Measurements from ENCODE around the gene IKZF2. TPM values are rescaled to one million over a fixed set of nuclear protein-coding genes. Genes with fewer than 3 reads are reported as not detected.

Gene IKZF2
- total and polyA plus RNA-seq, 2 of the 4 experiments (the other 2 are of a cell fraction): 2.1 to 25.5 TPM

DNA sequence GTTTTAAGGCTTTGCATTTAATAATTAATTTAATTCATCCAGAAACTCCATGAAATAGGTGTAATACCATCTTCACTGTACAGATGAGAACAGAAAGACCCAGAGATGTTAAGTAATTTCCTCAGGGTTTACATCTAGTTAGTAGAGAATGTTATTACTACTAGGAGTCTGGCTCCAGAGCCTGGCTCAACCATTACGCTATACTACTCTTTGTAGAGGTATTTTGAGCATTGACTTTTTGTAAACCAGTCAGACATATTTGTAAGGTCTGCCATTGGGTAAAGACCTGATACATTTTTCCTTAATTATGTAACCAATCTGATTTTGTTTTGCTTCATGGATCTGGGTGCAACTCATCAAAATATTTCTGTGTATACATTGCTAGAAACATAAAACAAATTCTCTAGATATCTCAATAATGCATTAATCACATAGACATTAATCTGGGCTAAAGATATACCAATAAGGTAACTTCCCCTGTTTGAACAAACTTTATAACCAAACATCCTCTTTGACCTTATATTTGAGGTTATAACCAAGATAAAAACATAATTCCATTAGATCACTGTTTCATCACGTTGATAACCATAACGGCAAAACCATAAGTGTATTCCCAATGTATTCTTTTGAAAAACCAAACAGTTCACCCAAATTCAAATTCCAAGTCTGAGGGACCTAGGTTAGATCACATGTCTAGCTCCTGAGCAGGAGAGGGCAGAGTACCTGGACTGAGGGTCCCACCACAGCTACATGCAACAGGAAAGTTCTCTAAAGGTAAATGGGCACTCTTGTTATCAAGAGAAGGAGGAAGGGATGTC is 135.0 kb downstream of the IKZF2 start:
- Histone ChIP-seq H3K4me1 (ENCODE audit: control insufficient read depth, insufficient read depth, low read length) (no peaks in the 10 kb centered on the region; the same call in 1 of the 2 replicates), H2BK120ac (ENCODE audit: low read depth, low read length) (no peak overlapping the region), H3K9me1 (ENCODE audit: insufficient read depth, low read length) (no peaks in the 10 kb centered on the region), H4K8ac (ENCODE audit: low read depth in 2 of 2, low read length in 2 of 2) (no peak overlapping the region), H2AFZ (replicated peaks; ENCODE audit: low read length, poor library complexity) (no peak overlapping the region), H4K91ac (ENCODE audit: insufficient read depth, low read depth, low read length) (no peak overlapping the region), H3K36me3 (ENCODE audit: control insufficient read depth, insufficient read depth, low read length) (0 out of 2 replicates have a peak, but pooled peaks cover 2% of the 10 kb centered on the region), H2BK5ac (ENCODE audit: low read depth, low read length, poor library complexity, severe bottlenecking) (no peak overlapping the region), H2BK20ac (ENCODE audit: low read depth, low read length) (no peak overlapping the region), H3K27me3 (ENCODE audit: control insufficient read depth, insufficient read depth, low read length) (no peaks in the 10 kb centered on the region), H3K56ac (ENCODE audit: extremely low read depth, insufficient read depth, low read length) (no peak overlapping the region), H3K27ac (ENCODE audit: insufficient read depth, low read length) (no peak overlapping the region), H3K18ac (ENCODE audit: low read depth, low read length) (no peak overlapping the region), H4K5ac (ENCODE audit: low read depth, low read length) (no peak overlapping the region), H3K23ac (ENCODE audit: low read depth, low read length) (no peak overlapping the region), H3K4me3 (ENCODE audit: insufficient read depth, low read depth, low read length) (no peak overlapping the region), H2AK9ac (replicated peaks; ENCODE audit: low read depth, low read length, poor library complexity) (no peak overlapping the region), H2BK15ac (ENCODE audit: low read depth, low read length) (no peak overlapping the region), H3K9me3 (ENCODE audit: control insufficient read depth, insufficient read depth, low read length) (no peaks in the 10 kb centered on the region), H3K4me2 (ENCODE audit: low read depth, low read length) (no peak overlapping the region), H2AK5ac (ENCODE audit: low read depth, low read length) (no peak overlapping the region), H3K9ac (ENCODE audit: low read depth, low read length) (no peak overlapping the region), H3K14ac (replicated peaks; ENCODE audit: low read depth, low read length) (no peak overlapping the region), H3K79me1 (ENCODE audit: low read depth in 1 of 2, low read length in 2 of 2) (no peaks in the 10 kb centered on the region), H4K20me1 (ENCODE audit: insufficient read depth, low read length) (no peaks in the 10 kb centered on the region), H3K4ac (ENCODE audit: low read depth, low read length) (no peak overlapping the region)
- ChIA-PET POLR2A (ENCODE audit: unreplicated experiment) (no interaction called here), CTCF (interaction anchor here (1.1 kb wide), 1 partner anchor 8 kb away, joined by 3 read pairs; no protein-coding TSS in a partner anchor)
- in situ Hi-C loops (cut with MboI; ENCODE audit: low sequenced_read_pairs): no loop called here
- WGBS, 2 experiments (ENCODE audit: extremely low coverage in 2 of 2, insufficient read length in 1 of 2): no CpG with 5 or more reads among the region's 3 CpGs
- ATAC-seq (ENCODE audit: low read depth) (no peak), DNase-seq (no peak)
- TF ChIP-seq CEBPB (IDR thresholded peaks at IDR 0.05; ENCODE audit: low read depth, low read length) (no peak), RAD21 (IDR thresholded peaks at IDR 0.05; ENCODE audit: low read length) (no peak), MXI1 (IDR thresholded peaks at IDR 0.05; ENCODE audit: borderline replicate concordance, low read depth, low read length) (no peak), CHD1 (IDR thresholded peaks at IDR 0.05; ENCODE audit: low read depth, low read length) (no peak), MAFK (IDR thresholded peaks at IDR 0.05; ENCODE audit: low read depth, low read length) (no peak), RFX5 (IDR thresholded peaks at IDR 0.05; ENCODE audit: low read depth, low read length) (no peak), POLR2A (IDR thresholded peaks at IDR 0.05; ENCODE audit: low read depth, low read length) (no peak), FOS (IDR thresholded peaks at IDR 0.05; ENCODE audit: low read depth, low read length) (no peak)
- TF ChIP-seq, protein P1, sequence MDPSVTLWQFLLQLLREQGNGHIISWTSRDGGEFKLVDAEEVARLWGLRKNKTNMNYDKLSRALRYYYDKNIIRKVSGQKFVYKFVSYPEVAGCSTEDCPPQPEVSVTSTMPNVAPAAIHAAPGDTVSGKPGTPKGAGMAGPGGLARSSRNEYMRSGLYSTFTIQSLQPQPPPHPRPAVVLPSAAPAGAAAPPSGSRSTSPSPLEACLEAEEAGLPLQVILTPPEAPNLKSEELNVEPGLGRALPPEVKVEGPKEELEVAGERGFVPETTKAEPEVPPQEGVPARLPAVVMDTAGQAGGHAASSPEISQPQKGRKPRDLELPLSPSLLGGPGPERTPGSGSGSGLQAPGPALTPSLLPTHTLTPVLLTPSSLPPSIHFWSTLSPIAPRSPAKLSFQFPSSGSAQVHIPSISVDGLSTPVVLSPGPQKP (IDR thresholded peaks at IDR 0.05; ENCODE audit: borderline replicate concordance, low read depth, low read length): no peak
- TF ChIP-seq, protein P2, sequence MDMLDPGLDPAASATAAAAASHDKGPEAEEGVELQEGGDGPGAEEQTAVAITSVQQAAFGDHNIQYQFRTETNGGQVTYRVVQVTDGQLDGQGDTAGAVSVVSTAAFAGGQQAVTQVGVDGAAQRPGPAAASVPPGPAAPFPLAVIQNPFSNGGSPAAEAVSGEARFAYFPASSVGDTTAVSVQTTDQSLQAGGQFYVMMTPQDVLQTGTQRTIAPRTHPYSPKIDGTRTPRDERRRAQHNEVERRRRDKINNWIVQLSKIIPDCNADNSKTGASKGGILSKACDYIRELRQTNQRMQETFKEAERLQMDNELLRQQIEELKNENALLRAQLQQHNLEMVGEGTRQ (IDR thresholded peaks at IDR 0.05; ENCODE audit: low read depth, low read length): no peak
- intact Hi-C loops (cut with micrococcal nuclease): no loop called here
- no TSS peak for BruUV-seq (replicated peaks)
- dilution Hi-C loops (cut with HindIII; ENCODE audit: low sequenced_read_pairs, unreplicated experiment): no loop called here

All from IMR-90 (cell line).